GM23338 (cell line): ENCODE measurements around the gene GSTM5. TPM values are rescaled to one million over a fixed set of nuclear protein-coding genes. Genes with fewer than 3 reads are reported as not detected.

Experiments used
- ATAC-seq: fragments of 200-7000 bp; cut with Tn5 transposase; 3 replicates; pipeline ENCODE4 v1.9.1; 2020
- DNase-seq: peaks from one replicate; pipeline ENCODE4 v3.0.0-alpha.2; 2015; ENCODE audit warnings: low spot score
- H2AFZ ChIP-seq: fragments of 200-600 bp; sonication (generic); 2 replicates; pipeline ENCODE4 v1.8.0; 2016; ENCODE audit warnings: antibody characterized with exemption, mild to moderate bottlenecking, moderate library complexity
- H3F3A ChIP-seq: fragments of 200-600 bp; sonication (generic); replicated peaks from 2 replicates; pipeline ENCODE4 v1.8.0; 2017; ENCODE audit warnings: antibody characterized with exemption, mixed run types, low read depth
- H3K27ac ChIP-seq: fragments of 200-600 bp; sonication (generic); 2 replicates; pipeline ENCODE4 v1.6.1; 2016; ENCODE audit warnings: low read depth
- H3K27me3 ChIP-seq: fragments of 200-600 bp; sonication (generic); 2 replicates; pipeline ENCODE4 v1.8.0; 2016; ENCODE audit warnings: mild to moderate bottlenecking, mixed run types, moderate library complexity; ENCODE audit not compliant: insufficient read depth
- H3K36me3 ChIP-seq: fragments of 200-600 bp; sonication (generic); 2 replicates; pipeline ENCODE4 v1.8.0; 2016; ENCODE audit warnings: mild to moderate bottlenecking; ENCODE audit not compliant: insufficient read depth
- H3K4me1 ChIP-seq: fragments of 200-600 bp; sonication (generic); 2 replicates; pipeline ENCODE4 v1.8.0; 2016; ENCODE audit warnings: mild to moderate bottlenecking, moderate library complexity; ENCODE audit not compliant: insufficient read depth
- H3K4me2 ChIP-seq: fragments of 200-600 bp; sonication (generic); 2 replicates; pipeline ENCODE4 v1.7.1; 2017; ENCODE audit warnings: mixed run types
- H3K4me3 ChIP-seq: fragments of 200-600 bp; sonication (generic); 2 replicates; pipeline ENCODE4 v1.6.1; 2016; ENCODE audit warnings: mixed run types
- H3K79me2 ChIP-seq: fragments of 200-600 bp; sonication (generic); replicated peaks from 2 replicates; pipeline ENCODE4 v1.8.0; 2017; ENCODE audit warnings: mild to moderate bottlenecking; ENCODE audit not compliant: insufficient read depth
- H3K9me2 ChIP-seq: fragments of 200-600 bp; sonication (generic); 2 replicates; pipeline ENCODE4 v1.8.0; 2017; ENCODE audit not compliant: insufficient read depth
- H4K20me1 ChIP-seq: fragments of 200-600 bp; sonication (generic); replicated peaks from 2 replicates; pipeline ENCODE4 v1.8.0; 2017; ENCODE audit warnings: mild to moderate bottlenecking; ENCODE audit not compliant: insufficient read depth
- H3K27ac Mint-ChIP-seq: 2 replicates; pipeline ENCODE4 v1.8.0; 2020; ENCODE audit warnings: inconsistent platforms, mild to moderate bottlenecking, moderate library complexity, mixed read lengths
- H3K27me3 Mint-ChIP-seq: 3 replicates; pipeline ENCODE4 v1.8.0; 2022; ENCODE audit warnings: low read depth, mild to moderate bottlenecking, moderate library complexity, mixed read lengths, inconsistent platforms; ENCODE audit not compliant: insufficient read depth, poor library complexity
- H3K36me3 Mint-ChIP-seq: 3 replicates; pipeline ENCODE4 v1.8.0; 2021; ENCODE audit warnings: low read depth, mild to moderate bottlenecking, inconsistent platforms, moderate library complexity, mixed read lengths
- H3K4me1 Mint-ChIP-seq: 3 replicates; pipeline ENCODE4 v1.8.0; 2020; ENCODE audit warnings: mild to moderate bottlenecking, inconsistent platforms, mixed read lengths
- H3K4me3 Mint-ChIP-seq: 3 replicates; pipeline ENCODE4 v1.8.0; 2021; ENCODE audit warnings: moderate library complexity, mild to moderate bottlenecking, inconsistent platforms, mixed read lengths
- H3K9me3 Mint-ChIP-seq: 3 replicates; pipeline ENCODE4 v1.8.0; 2020; ENCODE audit warnings: moderate library complexity, mild to moderate bottlenecking, inconsistent platforms, mixed read lengths
- CREB1 ChIP-seq: fragments of 250-450 bp; sonication (Bioruptor Pico); IDR thresholded peaks from 2 replicates; pipeline ENCODE4 v1.5.0; 2020; ENCODE audit warnings: low read depth, mild to moderate bottlenecking, moderate library complexity
- CTCF ChIP-seq, 2 experiments: fragments of 200-600 bp in 1 of 2; sonication (generic) in 1 of 2; conservative IDR thresholded peaks; 2 replicates each; pipeline versions ENCODE4 v1.5.1 to v1.6.1; 2016 to 2017; ENCODE audit warnings: antibody characterized with exemption in 2 of 2, low read depth in 2 of 2, mild to moderate bottlenecking in 2 of 2, moderate library complexity in 1 of 2
- EZH2 ChIP-seq: fragments of 200-600 bp; sonication (generic); IDR thresholded peaks from one replicate; pipeline ENCODE4 v1.8.0; 2017; ENCODE audit warnings: antibody characterized with exemption, mild to moderate bottlenecking, low read depth; ENCODE audit not compliant: unreplicated experiment
- EZH2phosphoT487 ChIP-seq: fragments of 200-600 bp; sonication (generic); IDR thresholded peaks from one replicate; pipeline ENCODE4 v1.8.1; 2018; ENCODE audit warnings: antibody characterized with exemption; ENCODE audit not compliant: unreplicated experiment
- JUNB ChIP-seq: IDR thresholded peaks from one replicate; pipeline ENCODE4 v1.6.1; 2016; ENCODE audit warnings: antibody characterized with exemption; ENCODE audit not compliant: unreplicated experiment
- NANOG ChIP-seq: IDR thresholded peaks from 2 replicates; pipeline ENCODE4 v1.6.1; 2016; ENCODE audit warnings: antibody characterized with exemption, borderline replicate concordance
- POLR2AphosphoS5 ChIP-seq: IDR thresholded peaks from 2 replicates; pipeline ENCODE4 v1.6.1; 2016; ENCODE audit warnings: antibody characterized with exemption, low read depth
- REST ChIP-seq: IDR thresholded peaks from one replicate; pipeline ENCODE4 v1.6.1; 2018; ENCODE audit warnings: antibody characterized with exemption; ENCODE audit not compliant: unreplicated experiment
- STAT1 ChIP-seq: IDR thresholded peaks from one replicate; pipeline ENCODE4 v1.6.1; 2016; ENCODE audit warnings: antibody characterized with exemption; ENCODE audit not compliant: unreplicated experiment
- ZNF114 ChIP-seq: fragments of 250-450 bp; sonication (Bioruptor Pico); IDR thresholded peaks from 2 replicates; pipeline ENCODE4 v1.5.0; 2020; ENCODE audit warnings: mild to moderate bottlenecking, moderate library complexity
- ZNF331 ChIP-seq: fragments of 250-450 bp; sonication (Bioruptor Pico); IDR thresholded peaks from 2 replicates; pipeline ENCODE4 v1.5.0; 2020; ENCODE audit warnings: low read depth, mild to moderate bottlenecking, moderate library complexity
- ZNF462 ChIP-seq: fragments of 250-450 bp; sonication (Bioruptor Pico); IDR thresholded peaks from 2 replicates; pipeline ENCODE4 v1.5.0; 2020; ENCODE audit warnings: mild to moderate bottlenecking, moderate library complexity
- polyA plus RNA-seq: library from polyadenylated mRNA; unstranded; fragments of >200 nt; fragmentation: Nextera tagmentation; extraction: Ambion mirVana; gene quantifications from 2 replicates; pipeline ENCODE4 v1.2.1, GENCODE V29; 2016
- total RNA-seq: library from RNA; depleted of rRNA; stranded (reverse); fragments of >200 nt; shearing (Covaris generic); gene quantifications from 2 replicates; pipeline ENCODE4 v1.2.3, GENCODE V29; 2014
- TF ChIP-seq, protein P1 (sequence below): IDR thresholded peaks from 2 replicates; pipeline ENCODE4 v1.6.1; 2016; ENCODE audit warnings: antibody characterized with exemption

The GSTM5 gene
- total and polyA plus RNA-seq, 2 experiments from 2014 or later = 2.5 to 5.0 TPM

GRCh38 chr1:109721971-109722370 lies 9.9 kb downstream of the GSTM5 start:
- Mint-ChIP-seq H3K27me3 (peaks cover 1% of the 10 kb centered on the region), H3K27ac (no peak overlapping the region), H3K4me1 (no peaks in the 10 kb centered on the region; the same call in 2 of the 3 replicates), H3K4me3 (no peak overlapping the region), H3K9me3 (peaks cover 14% of the 10 kb centered on the region), H3K36me3 (peaks cover 8% of the 10 kb centered on the region)
- Histone ChIP-seq H3K4me3 (no peak overlapping the region), H3K27me3 (no peaks in the 10 kb centered on the region), H2AFZ (no peak overlapping the region), H3K4me1 (no peaks in the 10 kb centered on the region; the same call in 1 of the 2 replicates), H3K4me2 (no peak overlapping the region), H3K36me3 (peaks cover under 1% of the 10 kb centered on the region; the same call in 1 of the 2 replicates), H4K20me1 (no peaks in the 10 kb centered on the region), H3K27ac (no peak overlapping the region), H3F3A (no peaks in the 10 kb centered on the region), H3K9me2 (no peaks in the 10 kb centered on the region), H3K79me2 (no peaks in the 10 kb centered on the region)
- TF ChIP-seq CREB1 (CRISPR knock-in tag) (no peak), JUNB (no peak), POLR2AphosphoS5 (no peak), NANOG (no peak), CTCF (conservative IDR thresholded peaks at IDR 0.05; ENCODE audit: low read depth in 2 of 2) (no peak), ZNF331 (CRISPR knock-in tag) (no peak), EZH2phosphoT487 (no peak), STAT1 (no peak), REST (no peak), ZNF462 (CRISPR knock-in tag) (no peak), EZH2 (no peak), ZNF114 (CRISPR knock-in tag) (no peak)
- TF ChIP-seq, protein P1, sequence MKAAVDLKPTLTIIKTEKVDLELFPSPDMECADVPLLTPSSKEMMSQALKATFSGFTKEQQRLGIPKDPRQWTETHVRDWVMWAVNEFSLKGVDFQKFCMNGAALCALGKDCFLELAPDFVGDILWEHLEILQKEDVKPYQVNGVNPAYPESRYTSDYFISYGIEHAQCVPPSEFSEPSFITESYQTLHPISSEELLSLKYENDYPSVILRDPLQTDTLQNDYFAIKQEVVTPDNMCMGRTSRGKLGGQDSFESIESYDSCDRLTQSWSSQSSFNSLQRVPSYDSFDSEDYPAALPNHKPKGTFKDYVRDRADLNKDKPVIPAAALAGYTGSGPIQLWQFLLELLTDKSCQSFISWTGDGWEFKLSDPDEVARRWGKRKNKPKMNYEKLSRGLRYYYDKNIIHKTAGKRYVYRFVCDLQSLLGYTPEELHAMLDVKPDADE = no peak
- no peak for DNase-seq
- no peak for ATAC-seq
